HEK293 (cell line): ENCODE data around the gene WLS.

Experiments
- HOXA7 ChIP-seq: sonication (generic); formaldehyde crosslinking; IDR thresholded peaks from 2 replicates; pipeline ENCODE4 v1.8.1; 2022; ENCODE audit warnings: missing genetic modification reagents, borderline replicate concordance
- KLF1 ChIP-seq: fragments of 450-650 bp; formaldehyde crosslinking; IDR thresholded peaks from 2 replicates; pipeline ENCODE4 v1.5.1; 2016; ENCODE audit warnings: missing biosample characterization, missing genetic modification characterization
- KLF10 ChIP-seq: fragments of 450-650 bp; IDR thresholded peaks from 2 replicates; pipeline ENCODE4 v1.5.1; 2018; ENCODE audit warnings: missing biosample characterization, mild to moderate bottlenecking, missing genetic modification characterization
- SP3 ChIP-seq: fragments of 450-650 bp; formaldehyde crosslinking; IDR thresholded peaks from 2 replicates; pipeline ENCODE4 v1.5.1; 2016; ENCODE audit warnings: missing biosample characterization, missing genetic modification characterization
- TCF7L2 ChIP-seq: IDR thresholded peaks from 2 replicates; pipeline ENCODE4 v1.6.1; 2011; ENCODE audit warnings: low read depth, mild to moderate bottlenecking, inconsistent platforms, low read length, moderate library complexity, borderline replicate concordance
- TRIM28 ChIP-seq: IDR thresholded peaks from 2 replicates; pipeline ENCODE4 v1.6.1; 2011; ENCODE audit warnings: low read length, control low read depth, borderline replicate concordance
- ZBTB21 ChIP-seq: fragments of 450-650 bp; formaldehyde crosslinking; IDR thresholded peaks from 2 replicates; pipeline ENCODE4 v1.5.1; 2017; ENCODE audit warnings: missing biosample characterization, missing genetic modification characterization
- ZNF23 ChIP-seq: fragments of 450-650 bp; formaldehyde crosslinking; IDR thresholded peaks from 2 replicates; pipeline ENCODE4 v1.5.1; 2016; ENCODE audit warnings: missing biosample characterization, missing genetic modification characterization, borderline replicate concordance
- ZNF416 ChIP-seq: fragments of 450-650 bp; formaldehyde crosslinking; IDR thresholded peaks from 2 replicates; pipeline ENCODE4 v1.5.1; 2016; ENCODE audit warnings: missing biosample characterization, missing genetic modification characterization
- ZNF488 ChIP-seq: fragments of 450-650 bp; formaldehyde crosslinking; IDR thresholded peaks from 2 replicates; pipeline ENCODE4 v1.5.1; 2016; ENCODE audit warnings: missing biosample characterization, missing genetic modification characterization
- TF ChIP-seq, protein P1 (sequence below): fragments of 450-650 bp; formaldehyde crosslinking; IDR thresholded peaks from 2 replicates; pipeline ENCODE4 v1.5.1; 2016; ENCODE audit warnings: missing biosample characterization, missing genetic modification characterization
- TF ChIP-seq, protein P2 (sequence below): fragments of 450-650 bp; formaldehyde crosslinking; optimal IDR thresholded peaks from 2 replicates; pipeline ENCODE3; 2016; ENCODE audit warnings: missing biosample characterization, mild to moderate bottlenecking, missing genetic modification characterization
- TF ChIP-seq, protein P3 (sequence below): fragments of 450-650 bp; IDR thresholded peaks from 2 replicates; pipeline ENCODE4 v1.5.1; 2018; ENCODE audit warnings: missing biosample characterization, missing genetic modification characterization

GRCh38 chr1:68100571-68100970, 131.8 kb downstream of the WLS start:
- TF ChIP-seq TCF7L2 (no peak), KLF10 (no peak), ZNF416 (tag by site-specific recombination) (no peak), ZNF488 (tag by site-specific recombination) (no peak), KLF1 (no peak), TRIM28 (no peak), HOXA7 (CRISPR knock-in tag) (no peak), SP3 (tag by site-specific recombination) (no peak), ZNF23 (tag by site-specific recombination) (no peak), ZBTB21 (tag by site-specific recombination) (no peak)
- TF ChIP-seq, protein P1, sequence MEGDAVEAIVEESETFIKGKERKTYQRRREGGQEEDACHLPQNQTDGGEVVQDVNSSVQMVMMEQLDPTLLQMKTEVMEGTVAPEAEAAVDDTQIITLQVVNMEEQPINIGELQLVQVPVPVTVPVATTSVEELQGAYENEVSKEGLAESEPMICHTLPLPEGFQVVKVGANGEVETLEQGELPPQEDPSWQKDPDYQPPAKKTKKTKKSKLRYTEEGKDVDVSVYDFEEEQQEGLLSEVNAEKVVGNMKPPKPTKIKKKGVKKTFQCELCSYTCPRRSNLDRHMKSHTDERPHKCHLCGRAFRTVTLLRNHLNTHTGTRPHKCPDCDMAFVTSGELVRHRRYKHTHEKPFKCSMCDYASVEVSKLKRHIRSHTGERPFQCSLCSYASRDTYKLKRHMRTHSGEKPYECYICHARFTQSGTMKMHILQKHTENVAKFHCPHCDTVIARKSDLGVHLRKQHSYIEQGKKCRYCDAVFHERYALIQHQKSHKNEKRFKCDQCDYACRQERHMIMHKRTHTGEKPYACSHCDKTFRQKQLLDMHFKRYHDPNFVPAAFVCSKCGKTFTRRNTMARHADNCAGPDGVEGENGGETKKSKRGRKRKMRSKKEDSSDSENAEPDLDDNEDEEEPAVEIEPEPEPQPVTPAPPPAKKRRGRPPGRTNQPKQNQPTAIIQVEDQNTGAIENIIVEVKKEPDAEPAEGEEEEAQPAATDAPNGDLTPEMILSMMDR (tag by site-specific recombination) = no peak
- TF ChIP-seq, protein P2, sequence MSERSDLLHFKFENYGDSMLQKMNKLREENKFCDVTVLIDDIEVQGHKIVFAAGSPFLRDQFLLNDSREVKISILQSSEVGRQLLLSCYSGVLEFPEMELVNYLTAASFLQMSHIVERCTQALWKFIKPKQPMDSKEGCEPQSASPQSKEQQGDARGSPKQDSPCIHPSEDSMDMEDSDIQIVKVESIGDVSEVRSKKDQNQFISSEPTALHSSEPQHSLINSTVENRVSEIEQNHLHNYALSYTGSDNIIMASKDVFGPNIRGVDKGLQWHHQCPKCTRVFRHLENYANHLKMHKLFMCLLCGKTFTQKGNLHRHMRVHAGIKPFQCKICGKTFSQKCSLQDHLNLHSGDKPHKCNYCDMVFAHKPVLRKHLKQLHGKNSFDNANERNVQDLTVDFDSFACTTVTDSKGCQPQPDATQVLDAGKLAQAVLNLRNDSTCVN = no peak
- TF ChIP-seq, protein P3, sequence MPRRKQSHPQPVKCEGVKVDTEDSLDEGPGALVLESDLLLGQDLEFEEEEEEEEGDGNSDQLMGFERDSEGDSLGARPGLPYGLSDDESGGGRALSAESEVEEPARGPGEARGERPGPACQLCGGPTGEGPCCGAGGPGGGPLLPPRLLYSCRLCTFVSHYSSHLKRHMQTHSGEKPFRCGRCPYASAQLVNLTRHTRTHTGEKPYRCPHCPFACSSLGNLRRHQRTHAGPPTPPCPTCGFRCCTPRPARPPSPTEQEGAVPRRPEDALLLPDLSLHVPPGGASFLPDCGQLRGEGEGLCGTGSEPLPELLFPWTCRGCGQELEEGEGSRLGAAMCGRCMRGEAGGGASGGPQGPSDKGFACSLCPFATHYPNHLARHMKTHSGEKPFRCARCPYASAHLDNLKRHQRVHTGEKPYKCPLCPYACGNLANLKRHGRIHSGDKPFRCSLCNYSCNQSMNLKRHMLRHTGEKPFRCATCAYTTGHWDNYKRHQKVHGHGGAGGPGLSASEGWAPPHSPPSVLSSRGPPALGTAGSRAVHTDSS = no peak
